H7 (cell line): ENCODE data around the gene FAR1. TPM values are rescaled to one million over a fixed set of nuclear protein-coding genes. Genes with fewer than 3 reads are reported as not detected.
"Not testable (repeated sequence)": the region's sequence is repeated elsewhere in the genome, so short reads cannot be mapped to it uniquely, and the experiment has no call there.

ENCODE experiments used
- DNase-seq: peaks from one replicate; pipeline ENCODE4 v3.0.0; 2012
- H3K27me3 ChIP-seq: 2 replicates; pipeline ENCODE4 v1.6.0; 2011; ENCODE audit warnings: mild to moderate bottlenecking, low read length; ENCODE audit not compliant: control insufficient read depth, insufficient read depth
- H3K36me3 ChIP-seq: replicated peaks from 2 replicates; pipeline ENCODE4 v1.5.1; 2011; ENCODE audit warnings: low read length; ENCODE audit not compliant: control insufficient read depth, insufficient read depth
- H3K4me3 ChIP-seq: 2 replicates; pipeline ENCODE4 v1.5.1; 2011; ENCODE audit warnings: low read depth, mild to moderate bottlenecking, control low read depth, low read length, moderate library complexity; ENCODE audit not compliant: insufficient read depth
- total RNA-seq: library from RNA; depleted of rRNA; stranded (reverse); fragments of >200 nt; shearing (Covaris generic); gene quantifications from 2 replicates; pipeline ENCODE4 v1.2.3, GENCODE V29; 2014; rRNA removed

Gene FAR1, protein sequence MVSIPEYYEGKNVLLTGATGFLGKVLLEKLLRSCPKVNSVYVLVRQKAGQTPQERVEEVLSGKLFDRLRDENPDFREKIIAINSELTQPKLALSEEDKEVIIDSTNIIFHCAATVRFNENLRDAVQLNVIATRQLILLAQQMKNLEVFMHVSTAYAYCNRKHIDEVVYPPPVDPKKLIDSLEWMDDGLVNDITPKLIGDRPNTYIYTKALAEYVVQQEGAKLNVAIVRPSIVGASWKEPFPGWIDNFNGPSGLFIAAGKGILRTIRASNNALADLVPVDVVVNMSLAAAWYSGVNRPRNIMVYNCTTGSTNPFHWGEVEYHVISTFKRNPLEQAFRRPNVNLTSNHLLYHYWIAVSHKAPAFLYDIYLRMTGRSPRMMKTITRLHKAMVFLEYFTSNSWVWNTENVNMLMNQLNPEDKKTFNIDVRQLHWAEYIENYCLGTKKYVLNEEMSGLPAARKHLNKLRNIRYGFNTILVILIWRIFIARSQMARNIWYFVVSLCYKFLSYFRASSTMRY
- 30.4 and 50.6 TPM in 2 replicates for total RNA-seq

DNA sequence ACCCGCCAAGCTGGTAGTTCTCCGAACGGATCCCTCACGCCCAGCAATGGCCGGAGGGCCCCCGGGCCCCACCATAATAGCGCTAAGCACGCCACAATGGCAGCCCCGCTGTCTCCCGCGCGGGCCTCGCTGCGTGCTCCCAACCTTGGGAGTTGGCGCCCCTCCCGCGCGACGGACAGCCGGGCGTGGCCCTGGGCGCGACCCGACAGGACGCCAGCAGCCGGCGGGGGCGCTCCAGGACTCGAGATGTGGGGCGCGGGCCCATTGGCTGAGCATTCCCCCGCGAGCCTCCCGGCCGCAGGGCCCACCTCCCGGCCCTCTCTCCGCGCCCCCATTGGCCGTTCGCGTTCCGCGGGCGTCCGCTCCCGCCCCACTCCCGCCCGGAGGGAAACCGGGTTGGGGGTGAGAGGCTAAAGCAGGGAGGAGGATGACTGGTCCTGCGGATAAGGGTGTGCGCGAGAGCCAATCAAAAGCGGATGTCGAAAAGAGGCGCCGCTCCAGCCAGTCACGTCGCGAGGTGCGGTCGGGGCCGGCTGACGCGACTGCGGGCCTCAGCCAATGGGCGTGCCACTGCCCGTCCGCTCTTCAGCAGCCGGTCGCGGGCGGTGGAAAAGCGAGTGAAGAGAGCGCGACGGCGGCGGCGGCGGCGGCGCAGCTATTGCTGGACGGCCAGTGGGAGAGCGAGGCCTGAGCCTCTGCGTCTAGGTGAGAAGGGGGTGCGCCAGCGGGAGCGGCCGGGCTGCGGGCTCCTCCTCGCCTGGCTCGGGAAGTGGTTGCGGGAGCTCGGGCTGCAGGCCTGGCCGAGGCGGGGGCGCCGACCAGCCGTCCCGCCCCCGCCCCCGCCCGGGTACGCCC, at the start of gene FAR1:
Gene FAR1, plus strand, starts transcription at position 567 of the 855 bp plus-strand sequence. CDS start 26,098 bp downstream, outside the sequence.
- Histone ChIP-seq H3K27me3 (no peaks in the 10 kb centered on the region), H3K4me3 (peak within 1 kb of the TSS; percentile 78), H3K36me3 (no peaks in the 10 kb centered on the region)
- DNase-seq: peak; percentile 97

DNA sequence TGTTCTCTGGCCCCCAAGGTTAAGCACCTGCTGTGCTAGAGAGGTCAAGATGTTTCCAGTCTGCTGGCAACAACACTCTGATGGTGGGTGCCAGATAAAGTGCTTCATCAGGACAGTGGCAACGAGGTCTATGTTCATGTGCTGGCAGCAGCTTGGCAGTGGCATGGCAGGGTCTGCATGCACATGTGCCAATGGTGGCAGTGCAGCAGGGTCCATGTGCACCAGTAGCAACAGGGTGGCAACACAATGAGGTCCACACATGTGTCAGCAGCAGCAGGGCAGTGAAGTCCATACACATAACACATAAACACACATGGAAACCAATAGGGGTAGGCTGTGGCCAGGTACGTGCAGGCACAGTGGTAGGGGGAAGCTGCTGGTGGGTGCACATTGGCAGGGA, 48.4 kb upstream of the FAR1 start:
- DNase-seq: no peak
- H3K27me3 ChIP-seq: no peaks in the 10 kb centered on the region
- H3K4me3 ChIP-seq: no peak overlapping the region
- no peaks in the 10 kb centered on the region for H3K36me3 ChIP-seq

DNA sequence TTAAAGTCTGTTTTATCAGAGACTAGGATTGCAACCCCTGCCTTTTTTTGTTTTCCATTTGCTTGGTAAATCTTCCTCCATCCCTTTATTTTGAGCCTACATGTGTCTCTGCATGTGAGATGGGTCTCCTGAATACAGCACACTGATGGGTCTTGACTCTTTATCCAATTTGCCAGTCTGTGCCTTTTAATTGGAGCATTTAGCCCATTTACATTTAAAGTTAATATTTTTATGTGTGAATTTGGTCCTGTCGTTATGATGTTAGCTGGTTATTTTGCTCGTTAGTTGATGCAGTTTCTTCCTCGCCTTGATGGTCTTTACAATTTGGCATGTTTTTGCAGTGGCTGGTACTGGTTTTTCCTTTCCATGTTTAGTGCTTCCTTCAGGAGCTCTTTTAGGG, 41.6 kb upstream of the FAR1 start:
- not testable (repeated sequence) for H3K4me3 ChIP-seq, DNase-seq, H3K36me3 ChIP-seq, H3K27me3 ChIP-seq

DNA sequence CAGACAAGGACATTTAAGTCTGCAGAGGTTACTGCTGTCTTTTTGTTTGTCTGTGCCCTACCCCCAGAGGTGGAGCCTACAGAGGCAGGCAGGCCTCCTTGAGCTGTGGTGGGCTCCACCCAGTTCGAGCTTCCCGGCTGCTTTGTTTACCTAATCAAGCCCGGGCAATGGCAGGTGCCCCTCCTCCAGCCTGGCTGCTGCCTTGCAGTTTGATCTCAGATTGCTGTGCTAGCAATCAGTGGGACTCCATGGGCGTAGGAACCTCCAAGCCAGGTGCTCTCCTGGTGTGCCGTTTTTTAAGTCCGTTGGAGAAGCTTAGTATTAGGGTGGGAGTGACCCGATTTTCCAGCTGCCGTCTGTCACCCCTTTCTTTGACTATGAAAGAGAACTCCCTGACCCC, 39.8 kb upstream of the FAR1 start:
- not testable (repeated sequence) for H3K4me3 ChIP-seq, H3K27me3 ChIP-seq, H3K36me3 ChIP-seq, DNase-seq

DNA sequence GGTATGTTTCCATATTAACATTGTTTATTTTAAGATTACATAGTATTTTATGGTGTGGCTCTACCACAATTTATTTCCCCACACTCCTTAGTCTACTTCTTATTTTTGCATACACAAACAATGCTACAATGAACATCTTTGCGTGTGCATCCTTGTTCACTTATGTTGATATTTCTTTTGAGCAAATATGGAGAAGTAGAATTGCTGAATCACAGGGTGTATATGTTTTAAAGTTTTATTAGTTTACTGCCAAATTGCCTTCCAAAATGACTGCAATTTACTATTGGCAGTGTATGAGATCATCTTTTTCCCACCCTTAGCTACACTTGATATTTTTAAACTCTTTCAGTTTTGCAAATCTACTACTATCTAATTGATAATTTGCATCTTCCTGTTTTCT, 38.7 kb upstream of the FAR1 start:
- Histone ChIP-seq H3K36me3 (no peaks in the 10 kb centered on the region), H3K27me3 (no peaks in the 10 kb centered on the region), H3K4me3 (no peak overlapping the region)
- no peak for DNase-seq

DNA sequence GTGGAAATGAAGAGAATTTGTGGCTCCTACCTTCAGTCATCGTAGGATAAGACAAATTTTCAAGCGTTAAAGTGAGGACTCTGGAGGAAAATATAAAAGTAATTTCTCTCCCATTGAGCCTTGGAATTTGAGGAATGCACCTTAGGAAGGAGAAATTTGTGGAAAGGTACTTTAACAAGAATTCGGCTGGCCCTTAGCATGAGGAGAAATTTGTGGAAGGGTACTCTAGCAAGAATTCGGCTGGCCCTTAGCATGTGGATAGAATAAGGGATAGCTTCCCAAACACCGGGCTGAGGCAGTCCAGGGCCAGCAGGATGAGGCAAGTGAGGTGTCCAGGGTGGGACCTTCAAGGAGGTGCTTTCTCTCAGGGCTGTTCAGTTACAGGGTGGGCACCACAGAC, 33.2 kb upstream of the FAR1 start:
- H3K4me3 ChIP-seq: no peak overlapping the region
- no peak for DNase-seq
- H3K36me3 ChIP-seq: no peaks in the 10 kb centered on the region
- no peaks in the 10 kb centered on the region for H3K27me3 ChIP-seq

DNA sequence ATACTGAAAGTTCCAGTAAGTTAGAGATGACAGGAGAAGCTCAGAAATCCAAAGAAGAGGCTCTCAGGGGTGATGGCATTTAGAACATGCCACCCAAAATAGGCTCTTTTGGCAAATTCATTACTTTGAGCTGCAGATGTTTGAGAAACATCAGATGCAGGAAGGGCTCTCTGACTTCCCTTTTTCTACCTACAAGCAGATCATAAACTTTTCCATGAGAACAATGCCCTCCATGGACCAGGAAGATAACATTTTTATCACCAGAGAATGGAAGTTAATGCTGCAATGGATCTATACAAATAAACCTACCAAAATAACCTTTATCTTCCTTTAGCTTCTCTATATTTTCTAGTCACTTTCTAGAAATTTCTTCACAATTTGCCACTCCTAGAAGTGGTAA, 32.7 kb upstream of the FAR1 start:
- no peaks in the 10 kb centered on the region for H3K36me3 ChIP-seq
- H3K27me3 ChIP-seq: no peaks in the 10 kb centered on the region
- H3K4me3 ChIP-seq: no peak overlapping the region
- no peak for DNase-seq

DNA sequence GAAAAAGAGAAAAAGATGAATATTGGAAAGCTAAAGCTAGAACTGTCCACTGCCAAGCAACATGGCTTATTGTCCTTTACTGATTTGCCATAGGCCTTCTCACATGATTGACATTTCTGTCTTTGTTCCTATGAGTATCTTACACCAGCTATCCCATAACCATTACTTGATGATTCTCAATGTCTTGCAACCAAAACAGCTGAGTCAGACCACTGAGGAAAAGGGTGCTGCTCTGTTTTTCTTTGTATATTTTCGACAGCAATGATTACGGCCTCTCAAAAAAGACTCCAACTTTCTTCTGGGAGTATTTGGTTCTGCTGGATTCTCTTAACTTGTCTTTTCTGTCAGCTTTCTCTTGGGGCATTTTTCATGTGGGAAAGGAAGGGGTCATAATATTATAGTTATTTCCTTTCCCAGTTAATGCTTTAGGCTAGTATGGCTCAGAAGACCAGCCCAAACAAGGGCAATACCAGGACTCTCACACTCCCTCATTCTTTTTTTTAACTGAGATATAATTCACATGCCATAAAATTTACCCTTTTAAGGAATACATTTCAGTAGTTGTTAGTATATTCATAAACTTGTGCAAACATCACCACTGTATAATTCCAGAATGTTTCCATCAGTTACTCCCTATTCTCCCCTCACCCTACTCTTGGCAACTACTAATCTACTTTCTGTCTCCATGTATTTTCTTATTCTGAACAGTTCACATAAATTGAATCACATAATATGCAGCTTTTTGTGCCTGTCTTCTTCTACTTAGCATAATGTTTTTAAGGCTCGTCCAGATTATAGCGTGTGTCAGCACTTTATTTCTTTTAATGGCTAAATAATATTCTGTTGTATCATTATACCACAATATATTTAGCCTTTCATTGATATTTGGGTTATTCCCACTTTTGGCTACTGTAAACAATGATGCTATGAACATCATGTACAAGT, 31.1 kb upstream of the FAR1 start:
- Histone ChIP-seq H3K27me3 (no peaks in the 10 kb centered on the region), H3K36me3 (no peaks in the 10 kb centered on the region), H3K4me3 (no peak overlapping the region)
- no peak for DNase-seq

DNA sequence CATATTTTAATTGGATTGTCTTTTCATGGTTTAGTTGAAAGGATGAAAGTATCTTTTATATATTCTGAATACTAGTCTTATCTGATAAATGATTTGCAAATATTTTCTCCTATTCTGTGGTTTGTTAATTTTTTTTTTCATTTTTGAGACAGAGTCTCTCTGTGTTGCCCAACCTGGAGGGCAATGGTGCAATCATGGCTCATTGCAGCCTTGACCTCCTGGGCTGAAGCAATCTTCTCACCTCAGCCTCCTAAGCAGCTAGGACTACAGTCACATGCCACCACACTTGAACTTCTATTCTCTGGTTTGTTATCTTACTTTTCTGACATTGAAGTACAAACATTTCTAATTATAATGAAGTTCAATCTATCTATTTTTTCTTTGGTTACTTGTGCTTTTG, 30.0 kb upstream of the FAR1 start:
- Histone ChIP-seq H3K4me3 (no peak overlapping the region), H3K27me3 (no peaks in the 10 kb centered on the region), H3K36me3 (no peaks in the 10 kb centered on the region)
- DNase-seq: no peak

DNA sequence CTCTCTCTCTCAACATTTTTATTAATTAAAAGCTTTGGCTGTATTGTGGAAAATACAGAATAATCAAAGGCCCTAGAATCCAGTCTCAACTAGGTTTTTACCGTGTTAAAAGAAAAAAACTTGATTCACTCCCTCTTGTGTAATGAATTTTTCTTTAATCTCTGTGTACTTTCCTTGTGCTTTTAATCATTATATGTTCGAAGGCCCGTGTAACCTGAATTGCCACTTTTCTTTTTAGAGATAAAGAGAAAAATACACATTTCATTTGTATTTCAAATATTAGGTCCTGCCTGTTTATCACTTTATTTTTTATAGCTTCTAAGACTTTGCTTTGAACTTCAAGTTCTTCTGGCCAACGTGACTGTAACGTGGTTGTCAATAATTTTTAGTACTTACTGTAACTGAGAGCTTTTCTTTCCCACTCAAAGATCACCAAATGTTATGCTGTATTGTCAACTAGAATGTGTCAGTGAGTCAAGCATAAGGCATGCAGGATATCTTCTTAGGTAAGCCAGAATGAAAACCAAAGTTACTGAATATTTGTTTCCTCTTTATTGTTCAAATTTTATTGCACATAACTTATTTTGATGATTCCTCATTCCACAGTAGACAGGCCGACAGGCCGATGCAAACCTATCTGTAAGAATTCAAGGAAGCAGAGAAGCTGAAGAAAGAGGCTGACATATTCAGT, 23.3 kb upstream of the FAR1 start:
- Histone ChIP-seq H3K36me3 (no peaks in the 10 kb centered on the region), H3K27me3 (no peaks in the 10 kb centered on the region), H3K4me3 (no peak overlapping the region)
- no peak for DNase-seq

DNA sequence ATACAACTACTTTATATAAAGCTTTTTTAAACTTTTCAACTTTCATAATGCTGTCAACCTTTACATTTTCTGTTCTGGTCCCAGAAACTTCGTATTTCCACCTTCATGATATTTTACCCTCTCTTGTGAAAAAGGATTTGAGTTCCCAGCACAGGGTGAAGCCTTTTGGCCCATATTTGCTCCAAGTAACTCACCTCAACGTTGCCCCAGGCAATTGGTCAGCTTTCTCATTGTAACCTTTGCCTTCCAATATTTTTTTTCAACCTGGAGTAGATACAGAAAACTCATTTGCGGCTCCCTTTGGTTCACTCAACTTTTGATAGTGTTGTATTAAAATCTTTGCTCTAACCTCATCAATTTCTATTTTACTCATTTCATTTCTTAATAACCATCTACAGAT, 21.1 kb upstream of the FAR1 start:
- DNase-seq: no peak
- Histone ChIP-seq H3K4me3 (no peak overlapping the region), H3K27me3 (no peaks in the 10 kb centered on the region), H3K36me3 (no peaks in the 10 kb centered on the region)

DNA sequence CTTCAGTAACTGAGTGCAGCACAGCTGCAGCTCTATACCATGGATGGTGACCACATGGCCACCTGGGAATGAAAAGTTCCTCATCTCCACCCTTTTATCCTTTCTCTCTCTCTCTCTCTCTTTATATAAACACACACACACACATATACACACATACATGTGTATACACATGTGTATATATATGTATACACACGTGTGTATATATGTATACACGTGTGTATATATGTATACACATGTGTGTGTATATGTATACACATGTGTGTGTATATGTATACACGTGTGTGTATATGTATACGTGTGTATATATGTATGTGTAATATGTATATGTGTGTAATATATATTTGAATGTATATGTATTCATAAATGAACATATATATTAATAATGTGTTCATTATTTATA, 18.8 kb upstream of the FAR1 start:
- Histone ChIP-seq H3K36me3 (no peaks in the 10 kb centered on the region), H3K4me3 (no peak overlapping the region), H3K27me3 (no peaks in the 10 kb centered on the region)
- DNase-seq: no peak

DNA sequence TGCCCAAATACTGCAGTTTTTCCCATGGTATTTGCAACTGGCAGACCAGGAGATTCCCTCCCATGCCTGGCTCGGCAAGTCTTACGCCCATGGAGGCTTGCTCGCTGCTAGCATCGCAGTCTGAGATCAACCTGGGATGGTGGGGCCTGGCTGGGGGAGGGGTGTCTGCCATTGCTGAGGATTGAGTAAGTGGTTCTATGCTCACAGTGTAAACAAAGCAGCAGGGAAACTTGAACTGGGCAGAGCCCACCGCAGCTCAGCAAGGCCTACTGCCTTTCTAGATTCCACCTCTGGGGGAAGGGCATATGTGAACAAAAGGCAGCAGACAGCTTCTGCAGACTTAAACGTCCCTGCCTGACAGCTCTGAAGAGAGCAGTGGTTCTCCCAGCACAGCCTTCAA, 17.0 kb upstream of the FAR1 start:
- DNase-seq: not testable (repeated sequence)

More for the DNA sequence above, 17.0 kb upstream of the FAR1 start:
- H3K27me3 ChIP-seq, H3K36me3 ChIP-seq, H3K4me3 ChIP-seq: not testable (repeated sequence)
